ENCODE measurements around the gene NFYA.

NFYA gene

DNA sequence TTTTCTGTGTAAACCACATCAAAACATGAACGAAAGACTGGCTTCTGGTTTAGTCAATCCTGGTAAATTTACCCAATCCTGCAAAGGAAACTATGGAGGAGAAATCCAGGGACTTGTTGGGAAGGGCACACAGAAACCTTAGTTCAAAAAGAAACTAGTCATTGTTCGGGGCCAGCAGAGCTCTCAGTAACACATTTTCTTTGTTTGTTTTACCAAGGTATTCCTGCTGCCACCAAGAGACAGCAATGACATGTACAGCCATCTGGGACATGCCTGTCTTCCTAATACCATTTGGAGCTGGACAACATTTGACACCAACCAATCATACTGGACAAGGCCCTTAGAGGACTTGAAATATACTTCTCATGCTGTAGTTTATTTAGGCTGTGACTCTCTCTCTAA, 8.9 kb upstream of the NFYA start:
- Histone ChIP-seq H3K4me1 (ENCODE audit: insufficient read depth, low read length) (0 out of 2 replicates have a peak, but pooled peaks cover 4% of the 10 kb centered on the region), H3K9ac (ENCODE audit: low read depth, low read length) (no peak overlapping the region), H3K9me3 (ENCODE audit: insufficient read depth, low read depth, low read length) (no peaks in the 10 kb centered on the region), H3K4me3 (ENCODE audit: low read length) (no peak overlapping the region), H3K27me3 (ENCODE audit: insufficient read depth, low read length) (no peaks in the 10 kb centered on the region), H3K27ac (ENCODE audit: low read length) (no peak overlapping the region), H3K36me3 (ENCODE audit: insufficient read depth, low read depth, low read length) (peaks cover 67% of the 10 kb centered on the region)

GRCh38 chr6:41064841-41065240, 7.9 kb upstream of the NFYA start:
- no peaks in the 10 kb centered on the region for H3K9me3 ChIP-seq (ENCODE audit: insufficient read depth, low read depth, low read length)
- no peak overlapping the region for H3K27ac ChIP-seq (ENCODE audit: low read length)
- H3K4me1 ChIP-seq (ENCODE audit: insufficient read depth, low read length), result no peaks in the 10 kb centered on the region
- H3K36me3 ChIP-seq (ENCODE audit: insufficient read depth, low read depth, low read length), result peaks cover 75% of the 10 kb centered on the region
- no peak overlapping the region for H3K4me3 ChIP-seq (ENCODE audit: low read length)
- no peak overlapping the region for H3K9ac ChIP-seq (ENCODE audit: low read depth, low read length)
- no peaks in the 10 kb centered on the region for H3K27me3 ChIP-seq (ENCODE audit: insufficient read depth, low read length)

DNA sequence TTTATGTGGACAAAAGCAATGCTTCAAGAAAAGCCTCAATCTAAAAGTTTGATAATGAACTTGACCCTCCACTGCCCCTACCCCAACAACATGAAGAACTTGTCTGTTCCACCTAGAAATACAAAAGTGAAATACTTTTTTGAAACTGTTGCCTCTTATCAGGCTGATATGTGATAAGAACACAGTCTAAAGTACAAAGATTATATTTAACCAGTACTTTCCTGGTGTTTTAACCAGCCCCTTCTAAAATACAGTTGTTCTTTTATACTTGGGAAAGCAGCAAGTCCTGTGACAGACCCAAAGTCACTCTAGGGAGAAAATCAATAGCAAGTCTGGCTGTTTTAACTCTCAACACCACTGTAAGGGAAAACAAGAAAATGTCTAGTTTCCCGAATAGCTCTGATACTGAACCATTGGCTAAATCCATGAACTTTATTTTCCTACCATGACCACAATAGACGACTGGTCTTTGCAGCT, 7.2 kb upstream of the NFYA start:
- peaks cover 83% of the 10 kb centered on the region for H3K36me3 ChIP-seq (ENCODE audit: insufficient read depth, low read depth, low read length)
- H3K9me3 ChIP-seq (ENCODE audit: insufficient read depth, low read depth, low read length), result no peaks in the 10 kb centered on the region
- H3K9ac ChIP-seq (ENCODE audit: low read depth, low read length), result no peak overlapping the region
- no peak overlapping the region for H3K4me3 ChIP-seq (ENCODE audit: low read length)
- H3K27me3 ChIP-seq (ENCODE audit: insufficient read depth, low read length), result no peaks in the 10 kb centered on the region
- H3K27ac ChIP-seq (ENCODE audit: low read length), result no peak overlapping the region
- H3K4me1 ChIP-seq (ENCODE audit: insufficient read depth, low read length), result peaks cover 4% of the 10 kb centered on the region; the same call in 1 of the 2 replicates

DNA sequence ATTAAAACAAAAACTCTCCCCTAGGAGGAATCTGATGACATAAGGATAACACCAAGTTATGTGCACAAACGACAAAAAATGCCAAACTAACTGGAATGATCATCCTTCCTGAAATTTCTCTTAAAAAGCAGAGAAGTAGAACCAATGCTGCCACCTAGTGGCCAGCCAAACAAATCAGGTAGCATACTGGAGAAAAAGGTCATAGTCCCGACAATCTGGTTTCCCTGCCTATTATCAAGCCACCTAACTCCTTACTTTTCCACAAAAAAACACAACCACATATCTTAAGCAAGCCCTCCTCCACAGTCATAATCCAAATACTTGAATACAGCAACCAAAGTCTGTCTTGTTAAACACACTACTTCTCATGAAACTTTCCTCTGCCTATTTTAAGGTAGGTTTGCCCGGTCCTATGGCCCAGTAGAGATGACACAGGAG, 5.9 kb upstream of the NFYA start:
- Histone ChIP-seq H3K27ac (ENCODE audit: low read length) (no peak overlapping the region), H3K9ac (ENCODE audit: low read depth, low read length) (no peak overlapping the region), H3K27me3 (ENCODE audit: insufficient read depth, low read length) (no peaks in the 10 kb centered on the region), H3K4me1 (ENCODE audit: insufficient read depth, low read length) (peaks cover 9% of the 10 kb centered on the region; the same call in 1 of the 2 replicates), H3K36me3 (ENCODE audit: insufficient read depth, low read depth, low read length) (peaks cover 77% of the 10 kb centered on the region), H3K4me3 (ENCODE audit: low read length) (no peak overlapping the region), H3K9me3 (ENCODE audit: insufficient read depth, low read depth, low read length) (no peaks in the 10 kb centered on the region)

GRCh38 chr6:41071501-41071922, 1.3 kb upstream of the NFYA start:
- Histone ChIP-seq H3K4me1 (ENCODE audit: insufficient read depth, low read length) (peaks cover 21% of the 10 kb centered on the region; the same call in 1 of the 2 replicates), H3K9me3 (ENCODE audit: insufficient read depth, low read depth, low read length) (no peaks in the 10 kb centered on the region), H3K36me3 (ENCODE audit: insufficient read depth, low read depth, low read length) (peaks cover 49% of the 10 kb centered on the region), H3K27ac (ENCODE audit: low read length) (peak overlapping the region; percentile 99), H3K4me3 (ENCODE audit: low read length) (peak overlapping the region; percentile 84), H3K9ac (ENCODE audit: low read depth, low read length) (peak overlapping the region; percentile 99), H3K27me3 (ENCODE audit: insufficient read depth, low read length) (no peaks in the 10 kb centered on the region)

GRCh38 chr6:41071923-41072835, 595 bp upstream of the NFYA start, which contains the start of gene OARD1:
Gene OARD1, minus strand, starts transcription at chr6:41072356. Its CDS starts 722 bp downstream, at chr6:41071634.
- H3K27ac ChIP-seq (ENCODE audit: low read length), result peak within 1 kb of the TSS; percentile 99
- H3K9ac ChIP-seq (ENCODE audit: low read depth, low read length), result peak within 1 kb of the TSS; percentile 99

DNA sequence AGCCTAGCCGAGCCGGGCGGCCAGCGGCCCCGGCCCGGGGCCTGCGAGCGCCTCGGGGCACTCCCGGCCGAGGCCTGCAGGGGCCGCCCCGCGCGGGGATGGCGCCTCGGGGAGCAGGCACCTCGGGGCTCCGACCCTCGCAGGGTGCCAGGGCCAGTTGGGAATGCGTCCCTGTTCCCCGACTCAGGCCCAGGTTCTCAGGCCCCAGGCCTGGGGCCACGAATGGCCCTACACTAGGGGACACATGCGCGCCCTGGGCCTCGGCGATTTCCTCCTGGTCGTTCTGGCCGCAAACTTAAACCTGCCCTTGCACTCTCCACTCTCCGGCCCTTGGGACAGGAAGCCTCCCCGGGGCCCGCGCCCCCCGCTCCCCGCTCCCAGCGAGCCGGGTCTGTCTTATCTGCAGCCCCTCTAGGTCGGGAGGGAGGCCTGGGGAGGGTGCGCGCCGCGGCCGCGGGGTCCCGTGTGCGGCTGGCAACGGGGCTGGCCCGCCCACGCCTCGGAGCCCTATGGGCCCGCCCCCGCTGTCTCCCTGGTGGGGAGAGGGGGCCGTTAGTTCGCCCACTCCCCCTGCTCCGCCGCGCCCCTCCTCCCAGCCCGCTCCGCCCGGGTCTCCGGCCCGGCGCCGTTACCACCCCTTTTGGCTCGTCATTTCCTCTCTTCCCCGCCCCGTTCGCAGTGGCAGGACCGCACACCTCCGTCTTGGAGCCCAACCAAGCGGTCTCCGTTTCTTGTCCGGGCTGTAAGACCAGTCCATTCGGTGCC, 611 bp downstream of the NFYA start:
- peaks cover 37% of the 10 kb centered on the region for H3K36me3 ChIP-seq (ENCODE audit: insufficient read depth, low read depth, low read length)
- H3K9ac ChIP-seq (ENCODE audit: low read depth, low read length), result peak overlapping the region; percentile 99
- H3K4me3 ChIP-seq (ENCODE audit: low read length), result peak overlapping the region; percentile 80
- H3K27me3 ChIP-seq (ENCODE audit: insufficient read depth, low read length), result no peaks in the 10 kb centered on the region
- no peaks in the 10 kb centered on the region for H3K9me3 ChIP-seq (ENCODE audit: insufficient read depth, low read depth, low read length)
- H3K4me1 ChIP-seq (ENCODE audit: insufficient read depth, low read length), result peaks cover 21% of the 10 kb centered on the region; the same call in 1 of the 2 replicates
- peak overlapping the region; percentile 83 for H3K27ac ChIP-seq (ENCODE audit: low read length)

More at GRCh38 chr6:41071923-41072835, 595 bp upstream of the NFYA start, which contains the start of gene OARD1:
- H3K4me1 ChIP-seq (ENCODE audit: insufficient read depth, low read length), result peaks cover 21% of the 10 kb centered on the region; the same call in 1 of the 2 replicates
- H3K4me3 ChIP-seq (ENCODE audit: low read length), result peak within 1 kb of the TSS; percentile 84
- H3K9me3 ChIP-seq (ENCODE audit: insufficient read depth, low read depth, low read length), result no peaks in the 10 kb centered on the region
- peaks cover 44% of the 10 kb centered on the region for H3K36me3 ChIP-seq (ENCODE audit: insufficient read depth, low read depth, low read length)
- H3K27me3 ChIP-seq (ENCODE audit: insufficient read depth, low read length), result no peaks in the 10 kb centered on the region

DNA sequence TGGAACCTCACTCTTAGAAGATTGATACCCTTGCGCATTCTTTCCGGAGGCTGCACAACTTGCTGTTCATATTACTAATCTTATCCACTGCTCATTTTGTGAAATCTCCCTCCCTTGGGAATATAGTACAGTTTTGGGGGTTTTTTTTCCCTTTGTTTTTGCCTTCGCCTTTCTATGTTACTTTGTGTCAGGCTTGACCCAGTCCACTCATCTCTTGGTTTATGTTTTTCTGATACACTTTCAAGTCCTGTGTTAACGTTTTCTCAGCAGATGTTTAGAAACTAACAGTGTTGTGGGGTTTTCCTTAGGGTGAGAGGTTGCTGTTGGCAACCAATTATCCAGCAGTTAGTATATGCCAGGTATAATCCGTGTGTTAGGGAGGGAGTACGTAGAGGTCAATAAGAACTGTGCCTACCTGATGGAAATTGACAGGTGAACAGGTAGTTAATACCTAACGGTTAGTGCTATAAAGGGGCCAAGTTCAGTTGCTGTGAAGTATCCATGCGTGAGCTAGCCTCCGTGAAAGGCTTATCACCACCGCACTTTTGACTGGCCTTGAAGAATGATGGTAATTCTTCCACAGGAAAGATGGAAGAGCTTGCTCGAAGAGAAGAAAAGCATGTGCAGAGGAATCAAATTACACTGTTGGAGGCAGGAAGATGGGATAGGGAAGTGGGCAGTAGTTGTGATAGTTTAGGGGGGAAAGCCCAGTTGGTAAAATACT, 1.4 kb downstream of the NFYA start:
- Histone ChIP-seq H3K36me3 (ENCODE audit: insufficient read depth, low read depth, low read length) (peaks cover 37% of the 10 kb centered on the region), H3K27me3 (ENCODE audit: insufficient read depth, low read length) (no peaks in the 10 kb centered on the region), H3K4me1 (ENCODE audit: insufficient read depth, low read length) (peaks cover 21% of the 10 kb centered on the region; the same call in 1 of the 2 replicates), H3K4me3 (ENCODE audit: low read length) (peak overlapping the region; percentile 80), H3K9ac (ENCODE audit: low read depth, low read length) (peak overlapping the region; percentile 99; the same call in 1 of the 2 replicates), H3K9me3 (ENCODE audit: insufficient read depth, low read depth, low read length) (no peaks in the 10 kb centered on the region), H3K27ac (ENCODE audit: low read length) (peak overlapping the region; percentile 75)

- Histone ChIP-seq H3K4me1 (ENCODE audit: insufficient read depth, low read length) (peaks cover 21% of the 10 kb centered on the region; the same call in 1 of the 2 replicates), H3K27ac (ENCODE audit: low read length) (peak overlapping the region; percentile 75), H3K4me3 (ENCODE audit: low read length) (peak overlapping the region; percentile 80), H3K9me3 (ENCODE audit: insufficient read depth, low read depth, low read length) (no peaks in the 10 kb centered on the region), H3K36me3 (ENCODE audit: insufficient read depth, low read depth, low read length) (peaks cover 38% of the 10 kb centered on the region), H3K9ac (ENCODE audit: low read depth, low read length) (peak overlapping the region; percentile 99; the same call in 1 of the 2 replicates), H3K27me3 (ENCODE audit: insufficient read depth, low read length) (no peaks in the 10 kb centered on the region)
Observed at GRCh38 chr6:41074692-41075436, 2.1 kb downstream of the NFYA start.
